ENCODE data around the gene DENND11.
A peak's percentile ranks its signal among the peaks of the same experiment; 100 is the strongest.

DENND11 gene

GRCh38 chr7:141702047-141702567 is at the start of gene DENND11:
Gene DENND11, minus strand, starts transcription at chr7:141702166. Its CDS starts 13 bp downstream, at chr7:141702153.
- peak; percentile 23 for DNase-seq (ENCODE audit: low spot score)

DNA sequence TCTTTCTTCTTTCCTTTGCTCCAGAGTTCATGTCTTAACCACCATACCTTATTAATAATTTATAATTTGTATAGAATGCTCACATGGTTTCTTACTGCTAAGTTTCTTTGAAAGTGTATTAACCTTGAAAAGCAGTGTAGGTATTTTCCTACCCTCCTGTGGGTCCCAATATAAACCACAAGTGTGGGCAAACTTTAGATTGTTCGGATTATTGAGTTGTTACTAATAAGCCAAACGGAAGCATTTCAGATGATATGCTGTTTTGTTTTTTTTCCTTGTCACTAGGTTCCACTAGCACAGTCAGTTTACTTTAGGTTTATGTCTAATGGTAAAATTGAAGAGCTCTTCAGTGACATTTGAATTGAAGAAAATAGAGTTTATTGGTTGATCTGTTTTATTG is 46.4 kb upstream of the DENND11 start:
- DNase-seq (ENCODE audit: low spot score), result no peak

- DNase-seq (ENCODE audit: low spot score), result no peak
Measured at GRCh38 chr7:141744131-141744530, 42.2 kb upstream of the DENND11 start.

DNA sequence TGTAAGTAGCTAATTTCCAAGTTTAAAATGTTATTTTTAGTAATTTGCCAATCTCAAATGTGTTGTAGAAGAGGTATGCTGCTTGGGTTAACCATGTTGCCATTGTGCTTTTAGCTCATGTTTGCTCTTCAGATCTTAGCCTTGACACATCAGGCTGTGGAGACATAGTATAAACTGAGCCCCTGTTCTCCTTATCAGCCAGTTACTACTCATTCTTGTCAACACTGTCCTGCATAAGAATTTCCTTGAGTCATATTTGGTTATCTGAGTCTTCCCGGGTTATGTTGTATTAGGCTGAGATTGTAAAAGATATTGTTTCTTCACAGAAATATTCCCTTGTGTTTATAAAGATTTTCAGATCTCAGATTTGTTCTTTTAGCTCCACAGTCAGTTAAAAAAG is 40.3 kb upstream of the DENND11 start:
- no peak for DNase-seq (ENCODE audit: low spot score)

DNA sequence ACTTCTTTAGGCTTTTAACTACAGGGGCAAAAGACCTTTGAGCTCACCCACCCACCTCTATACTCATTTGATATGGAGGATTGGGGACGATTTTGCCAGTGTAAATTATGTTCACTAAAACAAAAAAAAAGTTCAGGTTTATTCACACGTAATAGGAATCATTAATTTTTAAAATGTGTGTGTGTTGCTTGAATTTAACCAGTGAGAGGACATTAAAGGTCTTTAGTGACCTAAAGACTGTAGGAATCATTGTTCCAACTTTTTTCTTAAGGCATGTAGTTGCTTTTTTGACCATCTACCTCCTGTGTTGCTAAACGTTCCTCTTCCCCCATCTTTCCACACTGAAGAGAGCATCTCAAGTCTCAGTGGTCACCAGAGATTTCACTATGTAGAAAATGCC is 37.3 kb upstream of the DENND11 start:
- no peak for DNase-seq (ENCODE audit: low spot score)

GRCh38 chr7:141738592-141739013 is 36.6 kb upstream of the DENND11 start:
- no peak for DNase-seq (ENCODE audit: low spot score)

DNA sequence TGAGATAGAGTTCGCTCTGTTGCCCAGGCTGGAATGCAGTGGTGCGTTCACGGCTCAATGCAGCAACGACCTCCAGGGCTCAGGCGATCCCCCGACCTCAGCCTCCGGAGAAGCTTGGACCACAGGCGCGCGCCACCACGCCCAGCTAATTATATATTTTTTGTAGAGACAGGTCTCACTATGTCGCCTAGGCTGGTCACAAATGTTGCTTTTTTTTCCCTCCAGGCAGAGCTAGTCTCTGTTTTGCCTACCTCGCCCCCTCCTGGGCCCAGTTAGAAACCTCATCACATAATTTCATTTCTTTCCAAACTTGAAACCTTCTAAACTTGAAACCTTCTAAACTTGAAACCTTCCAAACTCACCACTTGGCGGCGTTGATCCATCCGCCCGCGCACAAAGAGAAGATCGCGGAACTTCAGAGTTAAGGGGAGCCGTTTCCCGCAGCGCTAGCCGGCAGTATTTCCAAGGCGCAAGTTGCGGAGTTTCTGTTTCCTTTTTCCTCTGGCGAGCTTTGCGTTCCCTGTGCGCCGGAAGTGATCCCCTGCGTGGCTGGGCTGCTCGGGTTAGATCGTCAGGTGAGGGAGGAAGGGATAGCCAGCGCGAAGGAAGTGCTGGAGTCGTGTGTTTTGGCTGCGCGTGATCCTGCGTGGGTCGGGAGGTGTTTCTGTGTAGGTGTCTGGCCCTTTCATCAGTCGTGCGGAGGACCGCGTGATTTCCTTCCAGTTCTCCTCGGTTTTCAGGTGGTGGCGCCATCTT is 36.0 kb upstream of the DENND11 start, which contains the start of gene SSBP1:
Gene SSBP1 (plus strand): TSS at position 523 of the 756 bp plus-strand sequence. CDS start 809 bp downstream, outside the sequence.
- peak; percentile 95 for DNase-seq (ENCODE audit: low spot score)

DNA sequence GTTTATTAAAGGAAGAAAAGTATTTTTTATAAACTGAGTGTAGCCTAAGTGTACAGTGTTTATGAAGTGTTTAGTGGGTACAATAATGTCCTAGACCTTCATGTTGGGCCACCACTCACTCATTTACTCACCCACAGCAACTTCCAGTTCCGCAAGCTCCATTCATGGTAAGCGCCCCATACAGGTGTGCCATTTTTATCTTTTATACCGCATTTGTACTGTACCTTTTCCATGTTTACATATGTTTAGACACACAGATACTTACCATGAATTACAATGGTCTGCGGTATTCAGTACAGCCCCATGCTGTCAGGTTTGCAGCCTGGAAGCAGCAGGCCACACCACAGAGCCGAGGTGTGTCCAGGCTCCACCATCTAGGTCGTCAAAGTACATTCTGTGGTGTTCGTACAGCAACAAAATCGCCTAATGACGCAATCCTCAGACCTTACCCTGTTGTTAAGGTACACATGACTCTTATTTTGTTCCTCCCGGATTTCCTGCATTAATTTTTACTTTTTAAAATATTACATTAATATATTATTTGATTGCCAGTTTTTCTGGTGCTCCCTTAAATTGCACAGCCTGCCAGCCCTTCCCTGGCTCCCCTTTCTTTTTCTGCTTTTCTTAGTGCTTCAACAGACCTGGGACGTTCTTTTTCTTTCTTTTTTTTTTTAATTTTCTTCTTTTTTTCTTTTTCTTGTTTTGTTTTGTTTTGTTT is 35.3 kb upstream of the DENND11 start:
- peak; percentile 25 for DNase-seq (ENCODE audit: low spot score)

GRCh38 chr7:141731476-141732149 is 29.6 kb upstream of the DENND11 start:
- no peak for DNase-seq (ENCODE audit: low spot score)

DNA sequence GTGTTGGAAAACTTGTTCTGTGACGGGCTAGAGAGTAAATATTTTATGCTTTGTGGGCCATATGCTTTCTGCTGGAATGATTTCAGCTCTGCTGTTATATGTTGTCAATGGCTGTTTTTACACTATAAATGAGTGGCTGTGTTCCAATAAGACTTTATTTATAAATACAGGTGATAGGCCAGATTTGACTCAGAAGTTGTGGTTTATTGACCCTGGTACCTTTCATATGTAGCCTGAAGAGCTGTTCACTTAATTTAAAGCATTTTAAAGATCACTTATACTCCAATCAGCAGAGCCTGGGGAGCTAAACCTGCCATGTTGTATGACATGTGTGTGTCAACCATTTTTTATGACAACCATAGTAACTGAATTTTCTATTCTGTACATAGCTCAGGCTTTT is 27.1 kb upstream of the DENND11 start:
- no peak for DNase-seq (ENCODE audit: low spot score)

GRCh38 chr7:141722529-141722928 is 20.6 kb upstream of the DENND11 start:
- no peak for DNase-seq (ENCODE audit: low spot score)

GRCh38 chr7:141717450-141717849 is 15.5 kb upstream of the DENND11 start:
- no peak for DNase-seq (ENCODE audit: low spot score)

GRCh38 chr7:141715794-141716689 is 14.1 kb upstream of the DENND11 start:
- DNase-seq (ENCODE audit: low spot score), result no peak

GRCh38 chr7:141715018-141715417 is 13.1 kb upstream of the DENND11 start:
- no peak for DNase-seq (ENCODE audit: low spot score)

- no peak for DNase-seq (ENCODE audit: low spot score)
Measured at GRCh38 chr7:141714571-141714970, 12.6 kb upstream of the DENND11 start.

DNA sequence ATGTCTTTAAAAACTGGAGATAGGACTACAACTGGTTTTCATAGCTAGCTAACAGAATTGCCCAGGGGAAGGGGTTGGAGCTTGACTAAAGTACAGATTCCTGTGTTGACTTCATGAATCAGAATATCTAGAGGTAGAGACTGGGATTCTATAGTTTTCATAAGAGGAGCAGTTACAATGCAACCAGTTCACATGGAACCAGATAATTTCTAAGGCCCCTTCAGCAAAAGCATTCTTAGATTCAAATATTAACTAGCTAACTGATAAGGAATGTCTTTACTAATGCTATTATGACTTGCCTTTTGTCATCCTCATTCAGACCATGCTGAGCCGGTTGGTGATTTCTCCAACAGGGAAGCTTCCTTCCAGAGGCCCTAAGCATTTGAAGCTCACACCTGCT is 11.9 kb upstream of the DENND11 start:
- no peak for DNase-seq (ENCODE audit: low spot score)

GRCh38 chr7:141712603-141713255 is 10.8 kb upstream of the DENND11 start:
- DNase-seq (ENCODE audit: low spot score), result no peak

DNA sequence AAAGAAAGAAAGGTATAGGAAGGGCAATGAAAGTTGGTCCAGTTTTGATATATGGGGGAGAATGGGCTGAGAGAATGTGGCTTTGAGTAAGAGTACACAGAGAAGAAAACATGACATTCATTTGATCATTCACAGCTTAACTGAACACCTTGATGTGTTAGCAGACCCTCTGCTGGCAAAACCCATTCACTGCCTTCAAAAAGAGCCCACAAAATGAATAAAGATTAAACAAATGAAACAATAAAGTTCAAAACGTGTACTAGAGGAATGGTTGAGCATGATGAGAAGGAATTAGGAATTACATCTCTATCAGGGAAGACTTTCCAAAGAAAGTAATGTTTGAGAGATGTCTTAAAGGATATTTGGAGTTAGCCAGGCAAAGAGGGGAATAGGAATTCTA is 8.3 kb upstream of the DENND11 start:
- no peak for DNase-seq (ENCODE audit: low spot score)

DNA sequence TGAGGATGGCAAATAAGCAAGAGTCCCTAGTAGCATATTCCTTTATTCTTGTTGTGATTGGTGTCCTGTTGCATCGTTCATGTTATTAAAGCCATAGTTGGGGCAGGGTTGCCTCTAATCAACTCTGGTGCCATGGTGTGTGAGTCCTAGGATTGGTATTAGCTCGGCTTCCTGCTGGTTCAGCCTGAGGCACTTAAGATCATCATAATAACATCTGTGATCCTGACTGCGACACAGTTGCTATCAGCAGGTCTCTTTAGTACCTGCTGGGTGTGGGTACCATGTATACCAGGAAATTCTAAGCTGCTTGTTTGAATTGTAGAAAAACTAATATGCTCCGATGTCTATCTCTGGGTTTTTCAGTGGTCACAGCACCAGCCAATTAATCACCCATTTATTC is 7.8 kb upstream of the DENND11 start:
- DNase-seq (ENCODE audit: low spot score), result no peak

DNA sequence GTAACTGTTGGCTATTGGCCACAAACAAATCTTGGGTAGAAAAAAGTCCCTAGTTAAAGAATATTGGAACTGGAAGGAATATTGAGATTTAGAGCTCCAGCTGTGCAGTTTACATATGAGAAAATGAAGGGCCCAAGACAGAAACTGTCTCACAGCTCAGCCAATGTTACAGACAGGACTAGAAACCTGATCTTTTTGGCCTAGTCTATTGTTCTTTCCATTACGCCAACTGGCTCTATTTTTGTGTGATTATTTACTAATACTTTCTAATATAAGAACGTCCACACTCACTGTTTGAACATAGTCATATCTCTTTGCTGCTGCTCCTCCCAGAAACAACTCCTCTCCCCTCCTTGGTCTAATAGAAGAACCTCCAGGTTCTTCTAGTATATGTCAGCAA is 7.4 kb upstream of the DENND11 start:
- DNase-seq (ENCODE audit: low spot score), result no peak

- DNase-seq (ENCODE audit: low spot score), result no peak
Measured at GRCh38 chr7:141708351-141708750, 6.4 kb upstream of the DENND11 start, which contains the start of gene WEE2. Gene WEE2, plus strand, starts transcription at chr7:141708353. Its CDS starts 406 bp downstream, at chr7:141708759.
